GM21528 (cell line): ENCODE results near the gene ICA1.
A peak's percentile ranks its signal among the peaks of the same experiment; 100 is the strongest.
"Not testable (repeated sequence)": the region's sequence is repeated elsewhere in the genome, so short reads cannot be mapped to it uniquely, and the experiment has no call there.

Experiments
- ATAC-seq: cut with Tn5 transposase; IDR thresholded peaks from one replicate; pipeline ENCODE4 v1.9.1; 2021; ENCODE audit warnings: mild to moderate bottlenecking, moderate library complexity; ENCODE audit not compliant: unreplicated experiment, low FRiP score

Gene ICA1

DNA sequence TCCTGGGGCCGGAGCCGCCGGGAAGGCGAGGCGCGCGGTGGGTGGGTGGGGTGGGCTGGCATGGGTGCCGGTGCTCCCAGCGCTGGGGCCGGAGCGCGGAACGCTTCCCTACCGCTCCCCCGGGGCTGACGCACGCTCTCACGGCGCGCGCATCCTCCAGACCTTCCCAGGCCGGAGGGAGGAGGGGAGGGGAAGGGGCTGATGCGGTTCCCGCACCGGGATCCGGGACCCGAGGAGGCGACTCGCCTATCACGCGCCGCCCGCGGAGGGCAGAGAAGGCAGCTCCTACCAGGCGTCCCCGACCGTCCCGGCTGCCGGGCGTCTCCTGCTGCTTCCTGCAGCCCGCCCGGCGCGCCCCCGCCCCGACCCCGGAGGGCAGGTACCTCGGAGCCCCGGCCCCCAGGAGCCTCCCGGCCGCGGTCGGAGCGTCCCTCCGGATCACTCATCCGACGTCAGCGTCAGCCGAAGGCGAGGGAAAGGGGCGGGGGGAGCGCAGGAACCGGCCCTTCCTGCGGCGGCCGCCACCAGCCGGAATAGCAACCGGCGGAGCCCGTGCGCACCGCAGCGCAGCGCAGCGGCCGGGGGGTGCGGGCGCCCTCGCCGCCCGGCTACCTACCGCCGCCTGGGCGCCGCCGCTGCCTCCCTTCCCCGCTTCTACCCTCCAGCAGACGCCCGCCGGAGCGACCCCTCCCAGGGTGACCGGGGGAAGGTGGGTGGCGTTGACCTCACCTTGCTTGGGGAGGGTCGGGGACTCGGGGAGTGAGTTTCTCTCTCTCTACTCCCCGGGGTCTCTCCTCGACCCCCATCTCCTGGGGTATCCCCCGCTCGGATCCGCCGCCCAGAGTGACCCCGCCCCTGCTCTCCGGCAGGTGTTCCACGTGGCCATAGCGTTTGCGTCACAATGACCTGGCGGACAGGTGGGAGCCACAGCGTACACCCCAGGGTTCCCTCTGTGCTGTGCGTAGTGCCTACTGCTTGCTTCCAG lies at the start of gene ICA1:
ICA1 (minus strand) TSS at position 457 of the 985 bp plus-strand sequence. CDS start 26,241 bp downstream, outside the sequence.
- peak; percentile 65 for ATAC-seq

DNA sequence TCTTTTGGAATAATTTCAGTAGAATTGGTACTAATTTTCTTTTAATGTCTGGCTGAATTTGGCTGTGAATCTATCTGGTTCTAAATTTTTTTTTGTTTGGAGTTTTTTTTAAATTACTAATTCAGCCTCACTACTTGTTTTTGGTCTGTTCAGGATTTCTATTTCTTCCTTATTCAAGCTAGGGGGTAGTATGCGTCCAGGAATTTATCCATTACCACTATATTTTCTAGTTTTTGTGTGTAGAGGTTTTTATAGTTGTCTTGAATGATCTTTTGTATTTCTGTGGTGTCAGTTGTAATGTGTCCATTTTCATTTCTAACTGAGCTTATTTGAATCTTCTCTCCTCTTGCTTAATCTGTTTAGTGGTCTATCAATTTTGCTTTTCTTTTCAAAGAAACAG lies 48.9 kb upstream of the ICA1 start:
- no peak for ATAC-seq

DNA sequence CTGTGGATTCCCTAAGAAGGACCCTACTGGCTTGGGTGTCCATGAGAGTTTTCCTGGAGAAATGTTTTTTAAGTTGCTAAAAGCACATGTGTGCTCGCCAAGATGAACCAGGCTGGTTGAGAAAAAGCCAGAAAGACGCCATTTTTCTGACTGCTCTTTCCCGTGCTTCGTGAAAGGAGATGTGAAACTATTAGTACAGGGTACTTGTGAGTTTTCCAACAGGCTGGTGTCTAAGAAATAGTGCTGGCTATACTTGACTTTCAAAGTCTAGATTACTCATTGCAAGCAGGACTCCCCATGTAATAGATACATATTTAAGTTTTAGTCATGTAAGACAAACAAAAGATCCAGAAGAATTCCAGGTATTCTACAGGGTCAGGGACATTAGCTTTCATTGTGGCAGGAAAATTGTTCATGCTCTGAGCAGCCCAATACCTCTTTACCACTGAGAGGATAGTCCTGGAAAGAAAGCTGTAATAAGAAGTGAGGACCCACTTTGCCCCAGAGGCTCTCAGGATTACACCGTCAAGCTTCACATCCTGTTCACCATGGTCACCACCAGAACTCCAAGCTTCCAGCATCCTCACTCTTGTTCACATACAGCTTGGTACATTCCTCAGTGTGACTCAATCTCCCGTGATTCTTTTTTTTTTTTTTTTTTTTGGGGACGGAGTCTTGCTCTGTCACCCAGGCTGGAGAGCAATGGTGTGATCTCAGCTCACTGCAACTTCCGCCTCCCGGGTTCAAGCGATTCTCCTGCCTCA lies 43.8 kb upstream of the ICA1 start:
- ATAC-seq: no peak

DNA sequence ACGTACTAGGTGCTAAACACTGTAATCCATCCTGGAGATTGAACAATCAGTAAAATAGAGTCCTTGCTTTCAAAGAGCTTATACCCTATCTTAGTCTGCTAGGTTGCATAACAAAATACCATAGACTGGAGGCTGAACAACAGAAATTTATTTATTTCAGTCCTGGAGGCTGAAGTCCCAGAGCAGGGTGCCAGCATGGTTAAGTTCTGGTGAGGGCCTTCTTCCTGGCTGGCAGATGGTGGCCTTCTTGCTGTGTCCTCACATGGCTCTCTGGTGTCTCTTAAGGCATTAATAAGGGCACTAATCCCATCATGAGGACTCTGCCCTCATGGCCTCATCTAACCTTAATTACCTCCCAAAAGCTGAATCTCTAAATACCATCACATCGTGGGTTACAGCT lies 43.1 kb upstream of the ICA1 start:
- no peak for ATAC-seq

DNA sequence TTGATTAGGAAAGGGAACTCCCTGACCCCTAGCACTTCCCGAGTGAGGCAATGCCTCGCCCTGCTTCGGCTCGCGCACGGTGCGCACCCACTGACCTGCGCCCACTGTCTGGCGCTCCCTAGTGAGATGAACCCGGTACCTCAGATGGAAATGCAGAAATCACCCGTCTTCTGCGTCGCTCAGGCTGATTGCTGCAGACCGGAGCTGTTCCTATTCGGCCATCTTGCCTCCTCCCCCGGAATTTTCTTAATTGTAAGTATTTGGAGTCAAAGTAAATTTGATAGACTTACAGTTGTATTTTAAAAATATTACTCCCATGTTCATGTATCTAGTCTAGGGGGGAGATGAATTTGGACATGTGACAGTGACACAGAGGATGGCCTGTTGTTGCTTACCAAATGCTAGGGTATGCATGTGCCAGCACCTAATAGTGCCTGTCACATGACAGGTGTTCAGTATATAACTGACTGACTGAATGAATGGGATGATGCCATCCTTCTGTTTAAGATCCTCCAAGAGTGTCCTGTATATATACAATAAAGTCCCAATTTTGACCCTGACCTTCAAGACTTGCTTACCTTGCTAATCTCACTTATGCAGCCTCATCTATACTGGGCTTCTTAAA lies 42.0 kb upstream of the ICA1 start:
- ATAC-seq: no peak

DNA sequence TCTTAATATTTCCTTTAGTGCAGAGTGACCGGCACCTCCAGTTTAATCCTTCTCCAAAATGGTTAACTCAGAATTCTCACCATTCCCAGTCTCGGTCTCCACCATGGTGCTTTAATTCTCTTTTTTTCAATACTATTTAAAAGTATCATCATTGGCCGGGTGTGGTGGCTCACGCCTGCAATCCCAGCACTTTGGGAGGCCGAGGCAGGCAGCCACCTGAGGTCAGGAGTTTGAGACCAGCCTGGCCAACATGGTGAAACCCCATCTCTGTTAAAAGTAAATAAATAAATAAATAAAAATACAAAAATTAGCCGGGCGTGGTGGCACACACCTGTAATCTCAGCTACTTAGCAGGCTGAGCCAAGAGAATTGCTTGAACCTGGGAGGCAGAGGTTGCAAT lies 35.1 kb upstream of the ICA1 start:
- not testable (repeated sequence) for ATAC-seq

DNA sequence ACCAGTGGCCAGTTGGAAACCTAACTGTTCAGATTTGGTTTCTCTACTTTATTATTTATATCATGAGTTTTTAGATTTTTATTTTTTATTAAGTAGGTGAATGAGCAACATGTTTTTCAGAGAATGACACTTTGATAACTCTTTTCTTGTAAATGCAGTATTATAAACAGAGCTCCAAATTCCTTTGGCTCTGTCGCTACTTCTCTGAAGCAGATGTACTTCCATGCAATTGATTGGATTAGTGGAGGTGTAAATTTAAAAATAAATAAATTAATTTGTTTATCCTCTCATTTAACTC lies 34.3 kb upstream of the ICA1 start:
- peak; percentile 20 for ATAC-seq

DNA sequence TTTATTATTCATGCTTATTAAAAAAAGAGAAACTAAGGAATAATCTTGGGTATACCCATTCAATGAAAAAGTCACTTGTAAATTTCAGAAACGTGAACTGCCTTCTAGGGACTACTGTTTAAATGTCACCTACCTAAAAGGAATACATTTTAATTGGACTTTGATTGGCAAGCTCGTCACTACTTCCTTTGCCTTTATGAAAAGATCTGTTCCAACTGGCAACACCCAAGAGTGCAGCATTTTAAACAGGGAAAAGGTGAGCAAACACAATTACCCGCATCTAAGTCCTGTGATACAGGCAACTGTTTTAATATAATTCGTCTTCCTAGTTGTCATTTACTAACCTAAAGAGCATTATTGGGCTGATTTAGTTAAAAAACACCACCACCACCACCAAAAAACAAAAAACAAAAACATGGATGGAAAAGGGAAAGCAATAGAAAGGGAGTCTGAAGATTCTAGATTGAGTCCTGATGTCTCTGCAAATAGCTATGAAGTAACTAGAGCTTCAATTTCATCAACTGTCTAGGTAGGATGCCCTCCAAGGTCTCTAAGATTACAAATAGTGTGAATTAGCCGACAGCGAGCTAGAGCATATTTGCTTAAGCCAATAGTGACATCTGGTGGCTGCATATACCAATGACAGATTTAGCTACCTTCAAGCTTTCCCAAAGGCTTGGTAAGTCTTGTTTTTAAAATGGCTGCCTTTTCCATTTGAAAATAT lies 33.8 kb upstream of the ICA1 start:
- ATAC-seq: peak; percentile 97

DNA sequence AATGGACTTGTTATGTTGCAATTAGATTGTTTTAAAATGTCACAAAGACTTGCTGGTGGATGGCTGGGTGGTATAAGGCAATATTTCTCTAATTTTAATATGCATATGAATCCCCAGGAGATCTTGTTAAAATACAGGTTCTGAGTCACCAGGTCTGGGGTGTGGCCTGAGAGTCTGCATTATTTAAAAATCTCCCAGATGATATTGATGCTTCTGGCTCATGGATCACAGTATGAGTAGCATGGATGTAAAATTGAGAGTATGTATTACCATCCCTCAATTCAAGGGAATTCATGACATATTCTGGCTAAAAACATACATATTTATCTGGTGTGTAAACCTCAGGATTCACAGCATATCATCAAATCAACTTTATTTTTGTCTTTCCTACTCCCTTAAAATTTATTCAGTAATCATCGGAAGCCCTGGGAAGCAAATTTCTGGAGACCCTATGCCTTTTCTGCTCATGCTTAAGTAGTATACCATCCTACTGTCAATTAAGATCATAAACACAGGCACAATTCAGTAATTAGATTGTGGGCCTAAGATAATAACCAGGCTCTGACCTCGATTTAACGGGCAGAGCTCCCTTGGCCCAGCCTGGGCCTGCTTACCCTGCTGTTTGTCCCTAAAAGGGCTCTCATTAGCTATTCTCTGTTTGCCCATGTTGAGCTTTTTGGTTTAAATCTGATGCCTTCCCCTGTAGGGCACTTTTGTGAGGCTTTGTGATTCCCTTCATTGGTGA lies 29.6 kb upstream of the ICA1 start:
- ATAC-seq: no peak

DNA sequence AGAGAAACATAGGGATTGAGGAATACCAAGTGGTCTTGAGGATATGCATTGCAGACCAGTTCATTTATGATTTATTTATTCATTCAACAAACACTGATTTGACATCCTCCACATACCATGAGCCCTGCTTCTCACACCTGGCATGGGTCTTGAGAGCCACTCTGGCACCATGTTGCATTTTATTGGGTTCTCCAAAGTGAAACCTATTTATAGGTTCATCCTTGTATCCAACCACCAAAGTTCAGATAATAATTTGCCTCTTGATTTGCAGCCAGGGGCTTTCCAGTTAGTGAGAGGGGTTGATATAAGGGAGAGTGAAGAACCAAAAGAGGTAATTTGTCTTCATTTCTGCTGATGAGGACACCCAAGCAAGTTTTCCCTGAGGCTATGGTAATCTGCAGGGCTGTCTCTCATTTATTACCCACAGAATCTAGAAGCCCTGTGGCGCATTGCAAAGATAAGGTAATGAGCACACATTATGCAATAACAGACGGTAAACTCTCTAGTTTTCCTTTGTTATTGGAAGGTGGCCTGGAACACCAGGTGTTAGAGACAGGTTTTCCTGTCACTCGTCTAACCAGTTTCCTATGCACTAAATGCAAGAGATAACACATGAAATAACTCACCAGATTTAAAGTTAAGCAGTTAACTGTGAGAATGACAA lies 28.8 kb upstream of the ICA1 start:
- ATAC-seq: no peak

DNA sequence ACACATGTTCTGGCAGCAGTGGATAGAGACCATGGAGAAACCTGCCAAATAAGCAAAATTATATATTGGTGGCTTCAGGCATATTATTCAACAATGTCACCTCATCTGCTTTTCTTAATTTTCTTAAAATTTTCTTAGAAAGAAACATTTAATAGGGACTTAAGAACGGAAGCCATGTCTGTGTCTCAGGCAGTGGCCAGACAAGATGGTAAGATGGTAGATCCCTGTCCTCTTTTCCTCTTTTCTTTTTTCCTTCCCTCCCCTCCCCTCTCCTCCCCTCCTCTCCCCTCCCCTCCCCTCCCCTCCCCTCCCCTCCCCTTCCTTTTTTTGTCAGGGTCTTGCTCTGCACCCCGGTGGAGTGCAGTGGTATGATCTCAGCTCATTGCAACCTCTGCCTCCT lies 24.2 kb upstream of the ICA1 start:
- ATAC-seq: no peak

DNA sequence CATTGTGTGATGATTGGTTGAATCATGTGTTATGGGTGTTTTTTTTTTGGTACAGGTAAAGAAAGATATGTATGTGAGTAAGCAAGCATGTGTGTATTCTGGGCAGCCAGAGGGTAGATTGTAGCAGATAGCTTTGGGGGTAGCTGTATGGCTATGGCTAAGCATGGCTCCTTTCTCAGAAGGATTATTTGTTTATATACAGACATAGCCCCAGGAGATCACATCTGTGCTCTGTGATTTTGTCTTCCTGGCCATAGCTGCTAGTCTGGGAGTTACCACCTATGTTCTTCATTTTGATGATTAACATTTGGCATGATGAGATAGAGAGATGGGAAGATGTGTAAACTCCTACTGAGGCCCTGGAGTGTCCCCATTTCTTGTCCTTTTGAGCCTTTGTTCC lies 23.2 kb upstream of the ICA1 start:
- no peak for ATAC-seq

DNA sequence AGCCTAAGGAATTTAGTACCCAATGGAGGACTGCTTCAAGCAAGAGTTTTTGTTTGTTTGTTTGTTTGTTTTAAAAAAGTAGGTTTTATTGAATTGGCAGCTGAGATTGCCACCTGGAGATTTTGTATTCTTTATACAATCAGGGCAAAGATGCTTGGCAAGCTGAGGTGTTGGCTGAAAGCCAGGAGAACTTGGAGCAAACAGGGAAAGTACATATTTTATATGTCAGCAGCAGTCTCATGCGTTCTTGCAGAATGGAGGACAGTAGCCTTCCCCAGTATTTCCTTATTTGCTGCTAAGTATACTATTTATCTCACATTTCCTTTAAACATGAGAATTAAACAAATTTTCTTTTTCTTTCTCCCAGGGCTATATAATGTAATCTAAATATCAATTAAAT lies 22.6 kb upstream of the ICA1 start:
- ATAC-seq: no peak

DNA sequence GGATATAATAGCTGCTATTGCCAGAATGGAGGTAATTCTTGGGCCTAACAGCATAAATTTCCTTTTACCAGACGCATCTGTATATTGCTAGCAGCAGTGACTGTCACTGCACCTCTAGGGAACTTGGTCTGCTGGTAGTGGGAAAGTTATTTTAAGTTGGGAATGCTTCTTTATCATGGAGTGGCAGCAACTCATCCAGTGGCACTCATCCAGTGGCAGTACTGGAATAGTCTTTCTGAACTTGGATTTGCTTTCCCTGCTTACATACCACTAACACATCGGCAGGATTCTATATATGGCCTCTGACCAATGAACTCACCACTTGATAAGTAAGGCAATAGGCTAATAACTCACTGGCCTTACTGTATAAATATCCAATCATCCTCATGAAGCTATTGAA lies 22.0 kb upstream of the ICA1 start:
- ATAC-seq: no peak

DNA sequence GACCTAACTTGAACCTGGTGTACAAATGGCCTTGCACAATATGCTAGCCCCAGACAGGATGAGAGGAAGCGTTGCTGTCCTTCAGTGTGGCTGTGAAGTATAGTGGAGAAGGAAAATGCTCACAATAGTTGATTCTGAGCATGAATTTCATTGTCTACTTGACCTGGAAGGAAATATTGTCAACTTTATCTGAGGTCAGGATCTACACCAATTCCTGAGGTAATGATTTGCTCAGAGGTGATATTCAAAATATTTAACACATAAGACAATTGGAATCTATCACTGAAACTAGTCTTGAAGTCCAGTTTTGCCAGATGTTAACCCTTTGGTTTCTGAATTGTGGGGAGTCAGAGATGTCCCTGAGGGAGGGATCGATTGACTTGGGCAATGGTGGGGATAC lies 20.9 kb upstream of the ICA1 start:
- ATAC-seq: no peak

DNA sequence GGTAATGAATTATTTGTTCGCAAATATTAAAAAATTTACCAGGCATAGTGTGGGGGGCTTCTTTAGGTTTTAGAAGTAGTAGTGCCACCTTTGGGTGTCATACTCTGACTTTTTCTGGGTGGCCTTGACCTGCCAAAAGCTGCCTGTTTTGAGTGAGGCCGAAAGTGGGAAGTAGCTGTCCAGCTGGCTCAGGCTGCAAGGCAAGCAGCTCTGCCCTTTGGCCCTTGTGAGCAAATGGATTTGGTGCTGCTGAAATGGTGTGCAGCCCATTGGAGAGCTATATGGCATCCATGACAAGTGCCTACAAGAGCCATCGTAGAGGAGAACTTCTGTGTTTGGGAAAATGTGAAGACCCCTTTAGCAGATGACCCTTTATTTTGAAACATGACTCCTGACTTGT lies 20.2 kb upstream of the ICA1 start:
- ATAC-seq: no peak

DNA sequence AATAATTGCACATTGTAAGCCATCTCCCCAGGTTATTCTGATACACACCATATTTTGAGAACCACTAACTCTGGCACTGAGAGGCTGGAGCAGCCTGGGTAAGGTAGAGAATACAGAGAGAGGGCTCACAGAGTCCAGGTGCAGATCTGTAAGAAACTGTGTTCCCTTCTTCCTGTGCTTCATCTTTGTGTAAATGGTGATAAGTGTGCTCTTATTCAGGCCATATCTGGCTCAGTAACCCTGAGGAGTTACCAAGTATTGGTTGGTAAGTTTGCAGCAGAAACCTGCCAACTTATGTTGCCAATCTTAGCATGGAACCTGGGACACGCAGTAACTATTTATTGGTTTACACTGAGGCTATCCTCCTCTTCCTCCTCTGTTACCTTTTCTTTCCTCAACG lies 16.2 kb upstream of the ICA1 start:
- ATAC-seq: no peak

DNA sequence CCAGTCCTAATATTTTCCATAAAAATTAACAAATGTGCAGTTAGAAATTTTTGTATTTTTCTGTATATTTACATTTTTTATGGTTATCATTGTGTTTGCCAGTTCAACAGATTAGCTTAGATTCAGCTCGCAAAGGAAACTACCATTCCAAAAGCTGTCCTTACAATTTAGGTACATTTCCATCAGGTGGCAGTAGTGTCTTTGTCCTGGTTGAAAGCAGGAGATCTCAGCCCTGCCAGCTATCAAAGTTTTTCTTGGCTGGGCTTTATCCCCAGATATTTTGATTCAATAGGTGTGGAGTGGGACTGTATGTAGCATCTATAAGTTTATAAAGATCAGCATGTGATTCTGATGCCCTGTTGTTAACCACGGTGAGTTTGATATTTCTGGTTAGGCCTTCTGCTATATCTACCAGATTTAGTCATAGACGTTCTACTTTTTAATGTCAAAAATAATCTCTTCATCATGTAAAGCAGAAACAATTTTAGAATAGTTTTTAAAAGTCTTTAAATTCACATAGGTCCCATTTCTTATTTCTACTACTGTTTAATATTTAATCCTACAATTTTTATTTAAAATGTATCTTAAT lies 15.5 kb upstream of the ICA1 start:
- ATAC-seq: no peak

DNA sequence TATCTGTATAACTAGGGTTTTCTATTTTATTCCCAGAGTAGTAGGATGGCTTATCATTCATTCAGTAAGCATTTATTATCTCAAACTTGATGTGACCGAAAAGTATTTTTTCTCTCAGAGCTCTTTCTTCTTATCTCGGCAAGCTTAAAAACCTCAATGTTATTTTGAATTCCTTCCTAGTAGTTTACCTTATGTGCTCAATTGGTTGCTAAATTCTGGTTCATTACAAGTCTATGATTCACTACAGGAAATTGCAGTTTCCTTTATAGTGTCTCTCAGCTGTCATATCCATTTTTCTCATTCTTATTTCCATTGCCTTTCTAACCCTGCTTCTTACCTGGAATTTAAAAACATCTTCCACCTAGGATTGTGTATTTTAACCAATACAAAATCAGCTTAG lies 12.6 kb upstream of the ICA1 start:
- ATAC-seq: no peak
